Activated CD4-positive, alpha-beta T cell treated with anti-CD3 and anti-CD28 coated beads for 36 hours (primary cell): ENCODE data around the gene DEF6. TPM values are rescaled to one million over a fixed set of nuclear protein-coding genes. Genes with fewer than 3 reads are reported as not detected.
"Not testable (repeated sequence)": the region's sequence is repeated elsewhere in the genome, so short reads cannot be mapped to it uniquely, and the experiment has no call there.

Experiments used
- ATAC-seq: fragments of 200-7000 bp; cut with Tn5 transposase; one replicate; pipeline ENCODE4 v1.10.0; 2021; ENCODE audit warnings: mild to moderate bottlenecking, moderate library complexity
- CTCF ChIA-PET: fragments of 350-600 bp; sonication (Branson Sonifier 250); formaldehyde crosslinking; loops from one replicate; lab custom pipeline; 2021; ENCODE audit warnings: antibody characterized with exemption; lab: Charles Lee
- POLR2A ChIA-PET: fragments of 350-600 bp; sonication (Branson Sonifier 250); formaldehyde crosslinking; loops from one replicate; lab custom pipeline; 2021; ENCODE audit warnings: antibody characterized with exemption, inconsistent platforms; lab: Charles Lee
- DNase-seq: peaks from one replicate; pipeline ENCODE4 v3.0.0-alpha.2; 2020
- H3K27ac Mint-ChIP-seq: one replicate; pipeline ENCODE4 v1.8.0; 2021; ENCODE audit warnings: mixed read lengths
- H3K27me3 Mint-ChIP-seq: one replicate; pipeline ENCODE4 v1.8.0; 2021; ENCODE audit warnings: mixed read lengths
- H3K36me3 Mint-ChIP-seq: one replicate; pipeline ENCODE4 v1.8.0; 2021; ENCODE audit warnings: low read depth, mixed read lengths
- H3K4me1 Mint-ChIP-seq: one replicate; pipeline ENCODE4 v1.8.0; 2021; ENCODE audit warnings: mixed read lengths
- H3K4me3 Mint-ChIP-seq: one replicate; pipeline ENCODE4 v1.8.0; 2021; ENCODE audit warnings: mild to moderate bottlenecking, moderate library complexity, mixed read lengths
- H3K9me3 Mint-ChIP-seq: one replicate; pipeline ENCODE4 v1.8.0; 2021; ENCODE audit warnings: low read depth, mixed read lengths
- intact Hi-C, 2 experiments: fragments of 100-400 bp; cut with DNase I in 1 of 2; cut with micrococcal nuclease in 1 of 2; formaldehyde crosslinking; loops; one replicate each; pipeline versions ENCODE4 v1.14.2 to v1.15.1; 2022 to 2024; cut with DNase I, micrococcal nuclease
- total RNA-seq, 2 experiments: library from RNA; stranded (reverse); gene quantifications; one replicate each; pipeline ENCODE4 v1.2.3, GENCODE V29; 2021

Gene DEF6
- total RNA-seq, 2 experiments from 2014 or later, result 74.1 to 86.6 TPM

DNA sequence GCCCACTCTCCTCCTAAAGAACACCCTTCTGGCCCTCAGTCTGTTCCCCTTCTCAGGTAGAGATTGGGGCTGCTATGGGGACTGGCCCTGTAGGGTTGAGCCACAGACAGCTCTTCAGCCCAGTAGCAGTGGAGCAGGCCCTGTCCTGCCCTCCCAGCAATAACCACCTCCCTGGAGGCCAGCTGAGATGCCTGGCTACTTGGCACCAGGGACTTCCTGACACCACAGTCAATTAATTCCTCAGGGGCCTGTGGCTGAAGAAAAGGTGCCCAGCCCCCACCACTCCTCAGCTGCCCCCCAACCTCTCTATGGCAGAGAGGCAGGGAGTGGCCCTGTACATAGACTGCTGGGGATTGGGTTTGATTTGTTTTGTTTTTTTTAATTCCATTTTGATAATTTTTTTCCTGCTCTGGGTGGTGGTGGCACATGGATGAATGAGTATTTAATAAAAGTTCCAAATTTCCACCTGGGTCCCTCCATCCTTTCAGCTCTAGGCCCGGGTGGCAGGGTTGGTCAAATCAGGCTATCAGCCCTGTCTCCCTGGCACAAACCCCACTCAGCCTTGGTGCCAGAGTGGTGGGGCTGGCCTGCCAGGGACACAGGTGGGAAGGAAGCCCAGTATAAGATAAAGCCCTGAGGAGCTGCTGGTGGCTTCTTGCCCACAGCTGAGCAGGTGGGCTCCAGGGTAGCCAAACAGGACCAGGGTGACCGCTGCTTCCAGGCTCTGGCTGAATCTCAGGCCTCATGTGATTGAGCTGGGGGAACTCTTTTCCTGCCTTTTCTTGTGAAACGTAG lies 1.9 kb upstream of the DEF6 start:
- DNase-seq, result no peak
- H3K27ac Mint-ChIP-seq, result no peak overlapping the region
- intact Hi-C loops, result loop anchor here in 1 of 2 experiments (5.0 kb wide), 1 partner anchor 442 kb away; the partner anchor contains the start of gene ARMC12
- no peak for ATAC-seq
- ChIA-PET POLR2A (interaction anchor here (0.6 to 0.7 kb wide), 2 partner anchors 33 to 1595 kb away, joined by 3 to 4 read pairs; no protein-coding TSS in a partner anchor), CTCF (interaction anchor here (0.5 to 13.9 kb wide), 17 partner anchors 9 to 1493 kb away, joined by 3 to 277 read pairs (median 6); partner anchors contain the start of genes PPARD and RPL10A)
- peaks cover 27% of the 10 kb centered on the region for H3K4me1 Mint-ChIP-seq
- H3K9me3 Mint-ChIP-seq, result no peaks in the 10 kb centered on the region
- peaks cover 20% of the 10 kb centered on the region for H3K36me3 Mint-ChIP-seq
- H3K27me3 Mint-ChIP-seq, result no peaks in the 10 kb centered on the region
- H3K4me3 Mint-ChIP-seq, result no peak overlapping the region

DNA sequence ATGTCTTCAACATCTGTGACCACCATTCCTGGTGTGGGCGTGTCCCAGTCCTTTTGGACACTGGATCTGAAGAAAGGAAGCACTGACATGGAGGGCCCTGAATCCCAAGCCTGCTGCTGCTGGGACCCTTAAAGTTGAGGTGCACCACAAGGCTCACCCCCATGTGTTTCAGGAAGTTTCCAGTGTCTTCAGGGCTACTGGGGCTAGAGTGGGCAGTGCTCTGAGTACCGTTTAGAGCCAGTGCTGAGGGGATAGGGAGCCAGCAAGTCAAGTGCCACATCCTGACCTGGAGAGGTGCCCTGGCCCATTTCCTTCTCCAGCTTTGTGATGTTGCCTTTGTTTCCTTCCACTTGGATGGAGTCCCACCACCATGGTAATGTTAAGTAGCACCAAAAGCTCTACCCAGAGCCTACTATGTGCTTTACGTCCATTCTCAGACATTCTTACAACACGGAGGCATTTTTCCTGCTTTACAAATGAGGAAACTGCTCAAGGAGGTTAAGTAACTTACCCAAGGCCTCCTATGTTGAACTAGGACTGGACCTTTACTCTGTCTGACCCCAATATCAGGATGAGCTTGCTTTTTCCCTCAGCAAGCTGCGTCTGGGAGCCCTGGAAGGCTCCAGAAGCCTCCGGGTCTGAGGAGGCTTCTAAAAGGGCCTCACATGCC lies 552 bp upstream of the DEF6 start:
- H3K36me3 Mint-ChIP-seq, result peaks cover 19% of the 10 kb centered on the region
- no peaks in the 10 kb centered on the region for H3K27me3 Mint-ChIP-seq
- no peaks in the 10 kb centered on the region for H3K9me3 Mint-ChIP-seq
- H3K4me1 Mint-ChIP-seq, result peaks cover 40% of the 10 kb centered on the region
- ChIA-PET CTCF (interaction anchor here (0.5 to 13.9 kb wide), 18 partner anchors 8 to 1360 kb away, joined by 3 to 277 read pairs (median 4); partner anchors contain the start of genes PPARD and RPL10A), POLR2A (no interaction called here)
- H3K27ac Mint-ChIP-seq, result peak overlapping the region; percentile 96
- intact Hi-C loops, result loop anchor here (1.0 to 5.0 kb wide), 7 partner anchors 30 to 440 kb away; partner anchors contain the start of genes PPARD (in 2 of the 2), ARMC12 (in 1 of the 2), RPL10A (in 1 of the 2) and TEAD3 (in 1 of the 2)
- peak overlapping the region; percentile 89 for H3K4me3 Mint-ChIP-seq
- ATAC-seq (no peak), DNase-seq (no peak)

DNA sequence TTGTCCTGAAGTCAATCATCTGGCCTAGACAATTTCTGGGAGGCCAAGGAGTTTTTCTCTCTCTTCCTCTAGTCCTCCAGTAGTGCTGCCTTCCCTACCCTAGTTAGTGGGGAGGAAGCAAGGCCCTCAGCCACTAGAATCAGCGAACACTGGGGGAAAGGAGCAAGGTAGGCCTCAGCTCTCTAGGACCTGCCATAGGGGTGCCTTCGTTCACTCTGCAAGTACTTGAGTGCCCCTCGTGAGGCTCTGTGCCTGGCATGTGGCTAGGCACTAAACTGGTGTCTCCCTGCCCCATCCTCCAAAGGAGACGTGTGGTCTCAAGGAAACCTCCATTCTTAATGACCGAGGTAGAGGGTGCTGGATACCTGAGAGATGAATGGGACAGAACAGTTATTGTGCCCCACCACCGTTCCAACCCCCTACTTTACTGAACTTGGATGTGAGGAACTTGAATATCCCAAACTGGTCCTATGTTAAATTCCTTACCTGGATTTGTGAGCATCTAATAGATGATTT lies 1.1 kb downstream of the DEF6 start:
- peak overlapping the region; percentile 96 for H3K27ac Mint-ChIP-seq
- ATAC-seq (no peak), DNase-seq (peak; percentile 44)
- H3K9me3 Mint-ChIP-seq, result no peaks in the 10 kb centered on the region
- ChIA-PET POLR2A (interaction anchor here (0.6 to 1.0 kb wide), 3 partner anchors 29 to 617 kb away, joined by 3 read pairs; no protein-coding TSS in a partner anchor), CTCF (interaction anchor here (0.6 to 13.9 kb wide), 10 partner anchors 9 to 277 kb away, joined by 3 to 277 read pairs (median 6); partner anchors contain the start of gene PPARD)
- H3K4me1 Mint-ChIP-seq, result peaks cover 55% of the 10 kb centered on the region
- H3K36me3 Mint-ChIP-seq, result peaks cover 25% of the 10 kb centered on the region
- peak overlapping the region; percentile 89 for H3K4me3 Mint-ChIP-seq
- intact Hi-C loops, result loop anchor here in 1 of 2 experiments (1.0 to 5.0 kb wide), 3 partner anchors 12 to 439 kb away; partner anchors contain the start of genes ARMC12 and RPL10A
- H3K27me3 Mint-ChIP-seq, result no peaks in the 10 kb centered on the region

DNA sequence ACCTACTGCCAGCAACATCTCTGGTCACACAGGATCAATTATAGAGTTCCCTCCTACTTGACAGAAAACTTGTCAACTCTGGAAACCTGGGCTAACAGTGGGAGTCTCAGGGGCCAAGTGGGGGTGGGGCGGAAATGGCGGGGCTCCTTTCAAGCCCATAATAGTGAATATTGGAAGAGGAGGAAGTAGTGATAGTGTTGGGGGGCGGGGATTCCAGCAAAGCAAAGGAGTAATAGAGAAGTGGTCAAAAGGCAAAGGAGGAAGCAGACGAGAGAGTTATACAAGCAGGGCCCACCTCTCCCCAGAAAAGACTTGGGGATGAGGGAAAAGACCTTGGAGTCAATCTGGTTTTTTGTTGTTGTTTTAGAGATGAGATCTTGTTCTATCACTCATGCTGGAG lies 2.1 kb downstream of the DEF6 start:
- Mint-ChIP-seq H3K27ac (peak overlapping the region; percentile 96), H3K9me3 (no peaks in the 10 kb centered on the region), H3K4me1 (peaks cover 65% of the 10 kb centered on the region), H3K27me3 (no peaks in the 10 kb centered on the region), H3K4me3 (peak overlapping the region; percentile 89), H3K36me3 (peaks cover 28% of the 10 kb centered on the region)
- ChIA-PET POLR2A (no interaction called here), CTCF (interaction anchor here (0.6 to 13.9 kb wide), 6 partner anchors 9 to 171 kb away, joined by 3 to 277 read pairs (median 8); partner anchors contain the start of gene PPARD)
- ATAC-seq, result no peak
- intact Hi-C loops, result loop anchor here (5.0 to 10.0 kb wide), 3 partner anchors 412 to 825 kb away; partner anchors contain the start of genes ANKS1A (in 1 of the 2), ARMC12 (in 1 of the 2) and TAF11 (in 1 of the 2)
- DNase-seq, result peak; percentile 46

DNA sequence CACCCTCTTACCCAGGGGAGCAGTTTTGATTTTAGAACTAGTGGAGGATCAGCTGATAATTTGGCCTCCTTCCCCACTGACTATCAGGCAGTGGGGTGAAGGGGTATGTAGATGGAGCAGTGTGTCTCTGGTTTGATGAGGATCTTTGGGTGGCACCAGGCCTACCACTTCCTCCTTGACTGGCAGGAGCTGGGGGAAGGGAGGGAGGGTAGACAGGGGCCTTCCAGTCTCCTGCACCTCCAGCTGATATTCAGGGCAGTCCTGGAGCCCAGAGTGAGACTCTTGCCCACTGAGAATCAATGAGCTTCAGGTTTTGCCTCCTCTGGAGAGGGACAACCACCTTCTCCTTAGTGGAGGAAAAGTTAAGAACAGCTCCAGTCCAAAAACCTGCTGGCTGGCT lies 3.2 kb downstream of the DEF6 start:
- Mint-ChIP-seq H3K9me3 (no peaks in the 10 kb centered on the region), H3K4me1 (peaks cover 68% of the 10 kb centered on the region), H3K27ac (peak overlapping the region; percentile 96), H3K36me3 (peaks cover 28% of the 10 kb centered on the region), H3K27me3 (no peaks in the 10 kb centered on the region), H3K4me3 (peak overlapping the region; percentile 89)
- DNase-seq (peak; percentile 58), ATAC-seq (no peak)
- ChIA-PET POLR2A (interaction anchor here (1.1 to 1.4 kb wide), 4 partner anchors 11 to 173 kb away, joined by 3 to 5 read pairs (median 4); no protein-coding TSS in a partner anchor), CTCF (interaction anchor here (0.9 to 13.9 kb wide), 7 partner anchors 11 to 149 kb away, joined by 3 to 277 read pairs (median 4); no protein-coding TSS in a partner anchor)
- intact Hi-C loops, result loop anchor here in 1 of 2 experiments (5.0 to 10.0 kb wide), 2 partner anchors 414 to 824 kb away; partner anchors contain the start of genes ANKS1A and TAF11

DNA sequence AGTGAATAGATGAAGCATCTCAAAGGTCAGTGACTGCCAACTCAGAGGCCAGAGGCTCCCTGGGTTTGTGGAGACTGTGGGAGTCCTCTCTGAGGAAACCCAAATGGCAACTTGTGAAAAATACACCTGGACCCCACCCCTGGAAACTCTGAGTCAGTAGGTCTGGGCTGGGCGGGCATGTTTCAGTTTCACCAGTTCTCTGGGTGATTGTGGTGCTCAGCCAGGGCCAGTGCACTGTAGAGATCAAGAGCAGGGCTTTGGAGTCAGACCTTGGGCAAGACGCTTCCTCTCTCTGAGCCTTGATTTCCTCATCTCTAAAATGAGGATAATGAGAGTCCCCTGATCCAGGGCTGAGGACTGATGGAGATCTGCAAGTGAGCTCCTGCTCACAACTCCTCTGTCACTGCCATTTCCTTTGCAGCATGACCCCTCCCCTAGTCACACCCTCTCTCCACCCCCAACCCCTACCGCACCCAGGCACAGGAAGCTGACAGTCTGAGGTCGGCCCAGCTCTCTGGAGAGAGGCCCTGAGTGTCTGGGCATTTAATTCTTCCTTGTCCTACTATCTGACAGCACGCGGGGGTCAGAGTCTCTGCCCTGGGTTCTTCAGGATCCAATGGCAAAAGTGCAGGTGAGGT lies 5.1 kb downstream of the DEF6 start:
- POLR2A ChIA-PET, result interaction anchor here (0.7 to 1.3 kb wide), 7 partner anchors 9 to 154 kb away, joined by 3 to 7 read pairs (median 3); partner anchors contain the start of gene ZNF76
- H3K27me3 Mint-ChIP-seq, result no peaks in the 10 kb centered on the region
- ATAC-seq, result peak; percentile 84
- H3K9me3 Mint-ChIP-seq, result no peaks in the 10 kb centered on the region
- H3K4me3 Mint-ChIP-seq, result peak overlapping the region; percentile 77
- CTCF ChIA-PET, result interaction anchor here (0.6 to 3.1 kb wide), 7 partner anchors 9 to 147 kb away, joined by 3 to 18 read pairs (median 4); no protein-coding TSS in a partner anchor
- DNase-seq, result peak; percentile 94
- peak overlapping the region; percentile 96 for H3K27ac Mint-ChIP-seq
- peaks cover 74% of the 10 kb centered on the region for H3K4me1 Mint-ChIP-seq
- intact Hi-C loops, result loop anchor here (1.0 to 10.0 kb wide), 9 partner anchors 9 to 822 kb away; partner anchors contain the start of genes ANKS1A (in 1 of the 2), FANCE (in 1 of the 2), PPARD (in 1 of the 2) and RPL10A (in 1 of the 2)
- H3K36me3 Mint-ChIP-seq, result peaks cover 36% of the 10 kb centered on the region

DNA sequence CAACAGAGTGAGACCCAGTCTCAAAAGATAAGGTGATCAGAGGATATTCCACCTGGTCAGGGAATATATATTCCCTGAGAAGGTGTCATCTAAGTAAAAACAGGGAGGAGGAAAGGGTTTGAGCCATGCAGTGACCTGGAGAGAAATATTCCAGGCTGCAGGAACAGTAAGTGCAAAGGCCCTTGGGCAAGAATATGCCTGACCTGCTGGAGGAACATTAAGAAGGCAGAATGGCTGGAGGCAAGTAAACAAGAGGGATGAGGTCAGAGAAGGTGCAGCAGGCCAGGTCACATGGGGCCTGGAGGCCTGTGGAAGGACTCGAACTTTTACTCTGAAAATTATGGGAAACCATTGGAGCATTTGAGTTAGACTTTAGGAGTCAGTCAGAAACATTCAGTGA lies 6.7 kb downstream of the DEF6 start:
- Mint-ChIP-seq H3K27me3 (no peaks in the 10 kb centered on the region), H3K36me3 (peaks cover 42% of the 10 kb centered on the region), H3K9me3 (no peaks in the 10 kb centered on the region), H3K27ac (peak overlapping the region; percentile 96), H3K4me1 (peaks cover 80% of the 10 kb centered on the region), H3K4me3 (peak overlapping the region; percentile 77)
- POLR2A ChIA-PET, result no interaction called here
- intact Hi-C loops, result loop anchor here in 1 of 2 experiments (5.0 to 10.0 kb wide), 2 partner anchors 417 to 821 kb away; partner anchors contain the start of genes ANKS1A and TAF11
- DNase-seq, result no peak
- no peak for ATAC-seq
- CTCF ChIA-PET, result interaction anchor here (0.9 to 2.3 kb wide), 5 partner anchors 9 to 169 kb away, joined by 3 to 6 read pairs (median 4); no protein-coding TSS in a partner anchor

DNA sequence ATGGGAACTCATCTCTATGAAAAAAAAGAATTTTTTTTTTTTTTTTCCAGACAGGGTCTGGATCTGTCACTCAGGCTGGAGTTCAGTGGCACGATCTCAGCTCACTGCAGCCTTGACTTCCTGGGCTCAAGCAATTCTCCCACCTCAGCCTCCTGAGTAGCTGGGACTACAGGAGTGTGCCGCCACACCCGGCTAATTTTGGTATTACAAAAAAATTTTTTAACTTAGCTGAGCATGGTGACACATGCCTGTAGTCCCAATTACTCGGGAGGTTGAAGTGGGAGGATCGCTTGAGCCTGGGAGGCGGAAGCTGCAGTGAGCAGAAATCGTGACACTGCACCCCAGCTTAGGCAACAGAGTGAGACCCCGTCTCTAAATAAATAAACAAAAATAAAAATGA lies 7.5 kb downstream of the DEF6 start:
- Mint-ChIP-seq H3K9me3 (no peaks in the 10 kb centered on the region), H3K4me3 (no peak overlapping the region), H3K36me3 (peaks cover 42% of the 10 kb centered on the region), H3K27ac (no peak overlapping the region), H3K4me1 (peaks cover 81% of the 10 kb centered on the region), H3K27me3 (no peaks in the 10 kb centered on the region)
- ATAC-seq, result no peak
- intact Hi-C loops, result loop anchor here in 1 of 2 experiments (10.0 kb wide), 1 partner anchor 820 kb away; no protein-coding TSS in a partner anchor
- peak; percentile 54 for DNase-seq
- POLR2A ChIA-PET, result interaction anchor here (0.7 kb wide), 2 partner anchors 23 to 269 kb away, joined by 3 to 4 read pairs; no protein-coding TSS in a partner anchor
- CTCF ChIA-PET, result interaction anchor here (0.6 to 2.3 kb wide), 5 partner anchors 9 to 216 kb away, joined by 3 to 6 read pairs (median 6); no protein-coding TSS in a partner anchor

DNA sequence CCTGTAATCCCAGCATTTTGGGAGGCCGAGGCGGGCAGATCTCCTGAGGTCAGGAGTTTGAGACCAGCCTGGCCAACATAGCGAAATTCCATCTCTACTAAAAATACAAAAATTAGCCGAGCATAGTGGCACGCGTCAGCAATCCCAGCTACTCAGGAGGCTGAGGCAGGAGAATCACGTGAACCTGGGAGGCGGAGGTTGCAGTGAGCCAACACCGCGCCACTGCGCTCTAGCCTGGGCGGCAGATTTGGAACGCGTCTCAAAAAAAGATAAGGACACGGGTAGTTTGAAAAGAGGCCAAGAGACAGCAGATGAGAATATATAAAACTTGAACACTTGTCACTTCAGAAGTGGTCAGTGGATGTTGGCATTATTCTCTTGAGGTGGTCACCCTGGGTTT lies 9.5 kb downstream of the DEF6 start:
- DNase-seq, H3K27me3 Mint-ChIP-seq, H3K4me3 Mint-ChIP-seq, ATAC-seq, H3K9me3 Mint-ChIP-seq, POLR2A ChIA-PET: not testable (repeated sequence)
- intact Hi-C loops, result loop anchor here in 1 of 2 experiments (10.0 kb wide), 1 partner anchor 818 kb away; no protein-coding TSS in a partner anchor
- CTCF ChIA-PET, result interaction anchor here (1.2 to 1.7 kb wide), 2 partner anchors 18 to 21 kb away, joined by 4 to 8 read pairs; no protein-coding TSS in a partner anchor
- Mint-ChIP-seq H3K27ac (peak overlapping the region; percentile 20), H3K36me3 (peaks cover 51% of the 10 kb centered on the region), H3K4me1 (peaks cover 81% of the 10 kb centered on the region)
